Suprapubic skin (tissue), 4 donors: ENCODE data around the gene ACSF2. TPM values are rescaled to one million over a fixed set of nuclear protein-coding genes. Genes with fewer than 3 reads are reported as not detected.

Experiments used
- DNase-seq, 2 donors: peaks; one replicate each; pipeline ENCODE4 v3.0.0-alpha.2; 2019; ENCODE audit warnings: low spot score in 2 of 2
- H3K27ac ChIP-seq: fragments of 200-600 bp; sonication (generic); one replicate; pipeline ENCODE4 v1.5.1; 2019
- H3K27me3 ChIP-seq: fragments of 200-600 bp; sonication (generic); one replicate; pipeline ENCODE4 v1.5.1; 2019
- H3K36me3 ChIP-seq: fragments of 200-600 bp; sonication (generic); one replicate; pipeline ENCODE4 v1.5.1; 2019
- H3K4me1 ChIP-seq: fragments of 200-600 bp; sonication (generic); one replicate; pipeline ENCODE4 v1.5.1; 2019
- H3K4me3 ChIP-seq: fragments of 200-600 bp; sonication (generic); one replicate; pipeline ENCODE4 v1.5.1; 2019; ENCODE audit warnings: mild to moderate bottlenecking
- H3K9me3 ChIP-seq: fragments of 200-600 bp; sonication (generic); one replicate; pipeline ENCODE4 v1.5.1; 2019
- EP300 ChIP-seq: sonication (generic); formaldehyde crosslinking; IDR thresholded peaks from one replicate; pipeline ENCODE4 v1.6.1; 2017; ENCODE audit warnings: antibody characterized with exemption
- POLR2A ChIP-seq, 2 donors: fragments of 450-650 bp; IDR thresholded peaks; one replicate each; pipeline ENCODE4 v1.6.1; 2017; ENCODE audit warnings: antibody characterized with exemption in 2 of 2, mild to moderate bottlenecking in 2 of 2, moderate library complexity in 2 of 2
- POLR2AphosphoS5 ChIP-seq, 3 donors: sonication (generic); formaldehyde crosslinking; IDR thresholded peaks; one replicate each; pipeline ENCODE4 v1.6.1; 2017; ENCODE audit warnings: antibody characterized with exemption in 3 of 3
- WGBS: methylation state at CpG from one replicate; pipeline ENCODE4 v1.1.5; 2018; 5-methylcytosine and 5-hydroxymethylcytosine counted together
- total RNA-seq, 4 donors: library from RNA; depleted of rRNA; stranded (reverse); fragments of >200 nt; gene quantifications; one replicate each; pipeline ENCODE4 v1.1.0, GENCODE V29; 2016
- TF ChIP-seq, protein P1 (sequence below), 2 donors: fragments of 200-600 bp in 1 of 2; fragments of 450-650 bp in 1 of 2; sonication (generic) in 1 of 2; IDR thresholded peaks; one replicate each; pipeline ENCODE4 v1.5.1; 2016 to 2019; ENCODE audit warnings: antibody characterized with exemption in 2 of 2, mild to moderate bottlenecking in 1 of 2, moderate library complexity in 1 of 2

Gene ACSF2
- total RNA-seq, 4 donors from 2014 or later: 61.2 to 164 (median 69.8) TPM

DNA sequence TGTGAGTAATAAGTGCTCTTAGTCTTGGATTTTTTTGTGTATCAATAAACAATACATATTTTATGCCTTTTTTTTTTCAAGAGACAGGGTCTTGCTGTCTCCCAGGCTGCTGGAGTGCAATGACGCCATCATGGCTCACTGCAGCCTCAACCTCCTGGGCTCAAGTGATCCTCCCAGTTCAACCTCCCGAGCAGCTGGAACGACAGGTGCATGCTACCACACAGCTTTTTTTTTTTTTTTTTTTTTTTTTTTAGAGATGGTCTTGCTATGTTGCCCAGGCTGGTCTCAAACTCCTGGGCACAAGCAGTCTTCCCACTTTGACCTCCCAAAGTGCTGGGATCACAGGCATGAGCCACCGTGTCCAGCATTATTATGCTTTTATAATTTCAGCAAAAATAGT lies 13.0 kb downstream of the ACSF2 start:
- Histone ChIP-seq H3K4me3 (no peak overlapping the region), H3K27me3 (no peaks in the 10 kb centered on the region), H3K27ac (no peak overlapping the region), H3K36me3 (peaks cover 2% of the 10 kb centered on the region), H3K4me1 (peaks cover 22% of the 10 kb centered on the region), H3K9me3 (no peaks in the 10 kb centered on the region)
- no peak for DNase-seq
- WGBS: 93% methylated on average over 4 of the region's 4 CpGs
- TF ChIP-seq POLR2A (IDR thresholded peaks at IDR 0.05): no peak
- no peak for TF ChIP-seq POLR2AphosphoS5 (IDR thresholded peaks at IDR 0.05)
- TF ChIP-seq EP300: no peak
- TF ChIP-seq, protein P1, sequence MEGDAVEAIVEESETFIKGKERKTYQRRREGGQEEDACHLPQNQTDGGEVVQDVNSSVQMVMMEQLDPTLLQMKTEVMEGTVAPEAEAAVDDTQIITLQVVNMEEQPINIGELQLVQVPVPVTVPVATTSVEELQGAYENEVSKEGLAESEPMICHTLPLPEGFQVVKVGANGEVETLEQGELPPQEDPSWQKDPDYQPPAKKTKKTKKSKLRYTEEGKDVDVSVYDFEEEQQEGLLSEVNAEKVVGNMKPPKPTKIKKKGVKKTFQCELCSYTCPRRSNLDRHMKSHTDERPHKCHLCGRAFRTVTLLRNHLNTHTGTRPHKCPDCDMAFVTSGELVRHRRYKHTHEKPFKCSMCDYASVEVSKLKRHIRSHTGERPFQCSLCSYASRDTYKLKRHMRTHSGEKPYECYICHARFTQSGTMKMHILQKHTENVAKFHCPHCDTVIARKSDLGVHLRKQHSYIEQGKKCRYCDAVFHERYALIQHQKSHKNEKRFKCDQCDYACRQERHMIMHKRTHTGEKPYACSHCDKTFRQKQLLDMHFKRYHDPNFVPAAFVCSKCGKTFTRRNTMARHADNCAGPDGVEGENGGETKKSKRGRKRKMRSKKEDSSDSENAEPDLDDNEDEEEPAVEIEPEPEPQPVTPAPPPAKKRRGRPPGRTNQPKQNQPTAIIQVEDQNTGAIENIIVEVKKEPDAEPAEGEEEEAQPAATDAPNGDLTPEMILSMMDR (IDR thresholded peaks at IDR 0.05): no peak

- Histone ChIP-seq H3K4me3 (no peak overlapping the region), H3K9me3 (no peaks in the 10 kb centered on the region), H3K4me1 (peaks cover 26% of the 10 kb centered on the region), H3K27ac (peak overlapping the region; percentile 51), H3K27me3 (no peaks in the 10 kb centered on the region), H3K36me3 (no peaks in the 10 kb centered on the region)
- TF ChIP-seq, protein P1 (IDR thresholded peaks at IDR 0.05): no peak
- no peak for TF ChIP-seq POLR2AphosphoS5 (IDR thresholded peaks at IDR 0.05)
- TF ChIP-seq EP300: no peak
- no peak for TF ChIP-seq POLR2A (IDR thresholded peaks at IDR 0.05)
- WGBS: 56% methylated on average over 4 of the region's 4 CpGs
- DNase-seq: peak in 1 of 2 donors; percentile 76
Measured at GRCh38 chr17:50440172-50440837, 14.3 kb downstream of the ACSF2 start.

DNA sequence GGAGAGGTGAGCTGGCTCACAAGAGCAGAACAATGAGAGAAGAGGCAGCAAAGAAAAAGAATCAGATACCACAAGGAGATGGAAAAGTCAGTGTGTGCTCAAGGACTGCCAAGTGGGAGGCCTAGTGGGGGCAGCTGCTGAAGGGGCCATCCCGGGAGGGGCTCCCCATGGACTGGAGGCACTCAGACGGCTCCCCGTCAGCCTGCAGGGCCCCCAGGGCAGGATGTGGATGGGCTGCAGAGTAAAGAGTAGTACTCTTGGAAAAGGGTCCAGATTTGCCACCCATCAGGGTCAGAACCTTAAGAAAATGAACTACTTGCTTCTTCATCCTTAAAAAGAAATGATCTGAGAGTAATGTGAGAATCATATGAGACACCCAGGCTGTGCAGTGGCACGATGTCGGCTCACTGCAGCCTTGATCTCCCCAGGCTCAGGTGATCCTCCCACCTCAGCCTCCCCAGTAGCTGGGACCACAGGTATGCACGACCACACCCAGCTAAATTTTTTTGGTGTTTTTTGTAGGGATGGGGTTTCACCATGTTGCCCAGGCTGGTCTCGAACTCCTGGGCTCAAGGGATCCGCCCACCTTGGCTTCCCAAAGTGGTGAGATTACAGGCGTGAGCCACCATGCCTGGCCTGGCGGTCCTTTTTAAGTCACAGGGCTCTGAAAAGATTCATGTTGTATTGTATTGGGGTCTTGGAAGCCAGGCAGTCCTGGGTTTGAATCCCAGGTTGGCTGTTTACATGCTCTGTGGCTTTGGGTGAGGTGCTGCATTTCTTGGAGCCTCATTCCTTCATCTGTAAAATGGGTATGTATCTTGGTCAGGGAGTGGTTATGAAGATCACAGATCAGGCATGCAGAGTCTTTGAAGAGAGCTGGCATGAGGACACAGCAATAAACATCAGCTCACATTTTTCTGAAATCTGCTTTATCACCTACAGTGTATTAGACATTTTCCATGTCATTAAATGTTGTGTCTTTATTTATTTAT lies 15.1 kb downstream of the ACSF2 start:
- TF ChIP-seq, protein P1 (IDR thresholded peaks at IDR 0.05): no peak
- no peak for TF ChIP-seq POLR2A (IDR thresholded peaks at IDR 0.05)
- no peak for TF ChIP-seq POLR2AphosphoS5 (IDR thresholded peaks at IDR 0.05)
- TF ChIP-seq EP300: no peak
- Histone ChIP-seq H3K9me3 (no peaks in the 10 kb centered on the region), H3K4me3 (no peak overlapping the region), H3K4me1 (peaks cover 34% of the 10 kb centered on the region), H3K27ac (peak overlapping the region; percentile 51), H3K36me3 (no peaks in the 10 kb centered on the region), H3K27me3 (no peaks in the 10 kb centered on the region)
- DNase-seq: peak in 1 of 2 donors; percentile 60
- 74% methylated on average over 10 of the region's 10 CpGs for WGBS

- Histone ChIP-seq H3K36me3 (no peaks in the 10 kb centered on the region), H3K4me3 (no peak overlapping the region), H3K9me3 (no peaks in the 10 kb centered on the region), H3K27me3 (no peaks in the 10 kb centered on the region), H3K4me1 (peaks cover 37% of the 10 kb centered on the region), H3K27ac (peak overlapping the region; percentile 77)
- no peak for DNase-seq
- WGBS: 21% methylated on average over 3 of the region's 3 CpGs
- TF ChIP-seq, protein P1 (IDR thresholded peaks at IDR 0.05): no peak
- TF ChIP-seq POLR2AphosphoS5 (IDR thresholded peaks at IDR 0.05) (no peak), POLR2A (IDR thresholded peaks at IDR 0.05) (no peak), EP300 (no peak)
Measured at GRCh38 chr17:50443505-50443974, 17.5 kb downstream of the ACSF2 start.
